ENCODE results near the gene WDFY1. TPM values are rescaled to one million over a fixed set of nuclear protein-coding genes. Genes with fewer than 3 reads are reported as not detected.

The WDFY1 gene
- total RNA-seq, 1 experiment from 2014 or later, result 44.7 TPM

GRCh38 chr2:223991611-223992010, 46.5 kb upstream of the WDFY1 start:
- Histone ChIP-seq H3K36me3 (ENCODE audit: control insufficient read depth in 1 of 2, insufficient read depth in 2 of 2, low read length in 2 of 2) (no peaks in the 10 kb centered on the region; a peak in 1 of 4 replicates), H3K9me3 (ENCODE audit: control insufficient read depth in 1 of 2, insufficient read depth in 1 of 2, low read depth in 1 of 2, low read length in 2 of 2) (no peaks in the 10 kb centered on the region), H3K9ac (ENCODE audit: low read length) (no peak overlapping the region), H3K4me2 (ENCODE audit: low read length) (no peak overlapping the region), H3K9me2 (ENCODE audit: insufficient read depth) (no peaks in the 10 kb centered on the region), H3K4me3 (replicated peaks in 1 of 2; ENCODE audit: low read depth in 1 of 2, low read length in 2 of 2) (no peak overlapping the region), H3K27me3 (ENCODE audit: insufficient read depth, low read length) (no peaks in the 10 kb centered on the region), H2AFZ (ENCODE audit: low read depth, low read length, poor library complexity, severe bottlenecking) (no peak overlapping the region), H3K27ac (ENCODE audit: low read depth, low read length) (no peak overlapping the region), H3K4me1 (ENCODE audit: control insufficient read depth in 1 of 2, insufficient read depth in 2 of 2, low read length in 2 of 2) (peaks cover 0 to 9% of the 10 kb centered on the region in 2 experiments; a peak in 2 of 4 replicates), H3K79me2 (ENCODE audit: insufficient read depth, low read length) (no peaks in the 10 kb centered on the region), H4K20me1 (ENCODE audit: insufficient read depth) (no peaks in the 10 kb centered on the region)
- RAD21 ChIA-PET (ENCODE audit: low non-redundant PET in 1 of 2, low total read pairs in 2 of 2, uncharacterized antibody in 2 of 2, unreplicated experiment in 2 of 2), result no interaction called here
- no TSS peak for BruUV-seq (replicated peaks)
- ATAC-seq (no peak), DNase-seq (ENCODE audit: low read depth, low spot score) (no peak)
- no peak for TF ChIP-seq CTCF (IDR thresholded peaks at IDR 0.05 in 2 of 3, conservative IDR thresholded peaks at IDR 0.05 in 1 of 3; ENCODE audit: borderline replicate concordance in 1 of 3, insufficient read depth in 1 of 3, low read depth in 2 of 3, low read length in 2 of 3)
- TF ChIP-seq EGR1 (IDR thresholded peaks at IDR 0.05; ENCODE audit: low read depth), result no peak
- TF ChIP-seq ZNF274 (IDR thresholded peaks at IDR 0.05; ENCODE audit: low read depth, low read length), result no peak
- TF ChIP-seq POLR2A (IDR thresholded peaks at IDR 0.05; ENCODE audit: borderline replicate concordance, extremely low read depth, insufficient read depth, insufficient read length), result no peak
- no peak for TF ChIP-seq SIN3A (IDR thresholded peaks at IDR 0.05; ENCODE audit: low read depth)
- no peak for TF ChIP-seq REST (IDR thresholded peaks at IDR 0.05; ENCODE audit: low read depth)
- no peak for TF ChIP-seq ATF3 (IDR thresholded peaks at IDR 0.05)
- TF ChIP-seq CBX3 (IDR thresholded peaks at IDR 0.05; ENCODE audit: low read depth), result no peak
- TF ChIP-seq SRF (IDR thresholded peaks at IDR 0.05; ENCODE audit: low read depth), result no peak
- TF ChIP-seq ZFX (IDR thresholded peaks at IDR 0.05), result no peak
- TF ChIP-seq TCF7L2 (IDR thresholded peaks at IDR 0.05; ENCODE audit: borderline replicate concordance, extremely low read depth, insufficient read depth, insufficient read length), result no peak
- TF ChIP-seq ZBTB33 (IDR thresholded peaks at IDR 0.05; ENCODE audit: extremely low read depth, insufficient replicate concordance, low read length), result no peak
- no peak for TF ChIP-seq FOSL1 (IDR thresholded peaks at IDR 0.05; ENCODE audit: low read depth)
- no peak for TF ChIP-seq EZH2phosphoT487 (IDR thresholded peaks at IDR 0.05; ENCODE audit: borderline replicate concordance)
- no peak for TF ChIP-seq POLR2AphosphoS5 (IDR thresholded peaks at IDR 0.05; ENCODE audit: low read depth, low read length)
- TF ChIP-seq CEBPB (IDR thresholded peaks at IDR 0.05; ENCODE audit: low read depth), result no peak
- no peak for TF ChIP-seq YY1 (IDR thresholded peaks at IDR 0.05; ENCODE audit: extremely low read depth, insufficient replicate concordance, low read depth, low read length)
- TF ChIP-seq MAX (IDR thresholded peaks at IDR 0.05), result no peak
- TF ChIP-seq SP1 (IDR thresholded peaks at IDR 0.05; ENCODE audit: low read depth), result no peak
- CTCF ChIA-PET, result interaction anchor here (4.6 to 5.4 kb wide), 2 partner anchors 21 to 291 kb away, joined by 28 to 122 read pairs; no protein-coding TSS in a partner anchor
- POLR2A ChIA-PET, result no interaction called here
- intact Hi-C loops (cut with micrococcal nuclease), result loop anchor here (10.0 kb wide), 1 partner anchor 153 kb away; no protein-coding TSS in a partner anchor

Measured in HCT116 (cell line).